H1 (cell line): ENCODE data around the gene ZBTB44. TPM values are rescaled to one million over a fixed set of nuclear protein-coding genes. Genes with fewer than 3 reads are reported as not detected.

Source experiments
- BACH1 ChIP-seq: IDR thresholded peaks from 2 replicates; pipeline ENCODE4 v1.6.1; 2012; ENCODE audit warnings: low read length, improper control_type of control experiment
- CHD7 ChIP-seq: fragments of 300-600 bp; sonication (generic); IDR thresholded peaks from 2 replicates; pipeline ENCODE4 v1.7.1; 2012; ENCODE audit warnings: low read length, moderate library complexity, mild to moderate bottlenecking, inconsistent platforms; ENCODE audit not compliant: insufficient replicate concordance
- CTCF ChIP-seq, 3 experiments: IDR thresholded peaks; 1 replicate in 2 of 3; 2 replicates in 1 of 3; pipeline versions ENCODE4 v1.5.1 to v1.6.1; 2011; ENCODE audit warnings: low read length in 3 of 3, mild to moderate bottlenecking in 3 of 3, inconsistent platforms in 2 of 3, low read depth in 1 of 3, moderate library complexity in 1 of 3; ENCODE audit not compliant: insufficient read depth in 1 of 3; ENCODE audit errors: control extremely low read depth in 1 of 3
- FOSL1 ChIP-seq: IDR thresholded peaks from 2 replicates; pipeline ENCODE4 v1.6.1; 2011; ENCODE audit warnings: mild to moderate bottlenecking, low read depth, low read length, moderate library complexity; ENCODE audit not compliant: insufficient read depth
- RAD21 ChIP-seq, 2 experiments: IDR thresholded peaks in 1 of 2; conservative IDR thresholded peaks in 1 of 2; 2 replicates each; pipeline ENCODE4 v1.6.1; 2011; ENCODE audit warnings: low read depth in 2 of 2, low read length in 2 of 2, improper control_type of control experiment in 1 of 2, inconsistent platforms in 1 of 2, mild to moderate bottlenecking in 1 of 2, moderate library complexity in 1 of 2
- SAP30 ChIP-seq: fragments of 300-600 bp; sonication (generic); IDR thresholded peaks from 2 replicates; pipeline ENCODE4 v1.7.1; 2012; ENCODE audit warnings: low read length, moderate library complexity, mild to moderate bottlenecking, inconsistent platforms; ENCODE audit not compliant: insufficient read depth, insufficient replicate concordance
- SP4 ChIP-seq: IDR thresholded peaks from 2 replicates; pipeline ENCODE4 v1.6.1; 2012; ENCODE audit warnings: low read length, inconsistent platforms
- TEAD4 ChIP-seq: IDR thresholded peaks from 2 replicates; pipeline ENCODE4 v1.6.1; 2012; ENCODE audit warnings: low read depth, low read length, inconsistent platforms, mixed read lengths
- polyA plus RNA-seq, 7 experiments: library from polyadenylated mRNA; depleted of rRNA in 3 of 7; stranded (reverse) in 5 of 7; unstranded in 2 of 7; fragments of >200 nt in 5 of 7; fragments of 200-250 nt in 2 of 7; gene quantifications; 1 replicate in 5 of 7; 2 replicates in 1 of 7; 4 replicates in 1 of 7; pipeline versions ENCODE4 v1.2.1 to v1.2.3, GENCODE V29; 2011 to 2013; ENCODE audit warnings: missing spikeins in 2 of 7, mixed read lengths in 2 of 7
- total RNA-seq: library from RNA; stranded (reverse); fragmentation: NEBNext Ultra II Directional; extraction: Animal tissue kit (Norgen Biotek cat#: 25700); gene quantifications from 2 replicates; pipeline ENCODE4 v1.2.1, GENCODE V29; 2021

Gene ZBTB44
- total and polyA plus RNA-seq, 2 of the 8 experiments (the other 6 are each of a cell fraction or from before 2014, with no cell fraction given): 37.2 to 158 TPM

- no peak for TF ChIP-seq CHD7
- TF ChIP-seq SAP30: no peak
- TF ChIP-seq SP4: no peak
- peak in 1 of 2 experiments; percentile 37; a peak in 1 of 4 replicates for TF ChIP-seq RAD21 (IDR thresholded peaks at IDR 0.05 in 1 of 2, conservative IDR thresholded peaks at IDR 0.05 in 1 of 2; ENCODE audit: low read depth in 2 of 2, low read length in 2 of 2)
- no peak for TF ChIP-seq FOSL1
- TF ChIP-seq TEAD4: no peak
- no peak for TF ChIP-seq BACH1
- TF ChIP-seq CTCF (IDR thresholded peaks at IDR 0.05; ENCODE audit: control extremely low read depth in 1 of 3, insufficient read depth in 1 of 3, low read depth in 1 of 3, low read length in 3 of 3): peak in 2 of 3 experiments; percentile 7 to 20; a peak in 1 of 4 replicates
- TF ChIP-seq, all 59 proteins: peak for 2
Measured at GRCh38 chr11:130241713-130242112, 73.0 kb downstream of the ZBTB44 start (continued).
